ENCODE data around the gene WARS2. TPM values are rescaled to one million over a fixed set of nuclear protein-coding genes. Genes with fewer than 3 reads are reported as not detected.
A peak's percentile ranks its signal among the peaks of the same experiment; 100 is the strongest.
"Not testable (repeated sequence)": the region's sequence is repeated elsewhere in the genome, so short reads cannot be mapped to it uniquely, and the experiment has no call there.

Gene WARS2
- 20.2 and 21.5 TPM in 2 replicates for total RNA-seq

- Mint-ChIP-seq H3K9me3 (no peaks in the 10 kb centered on the region), H3K27ac (no peak within 1 kb of the TSS), H3K36me3 (ENCODE audit: low read depth) (peaks cover 14% of the 10 kb centered on the region), H3K27me3 (no peaks in the 10 kb centered on the region), H3K4me3 (no peak within 1 kb of the TSS), H3K4me1 (peaks cover 26% of the 10 kb centered on the region)
- DNase-seq: peak; percentile 98
- intact Hi-C loops (cut with micrococcal nuclease): loop anchor here (5.0 kb wide), 2 partner anchors 1483 to 1773 kb away; partner anchors contain the start of gene MAN1A2
Observed at GRCh38 chr1:119140177-119141019, at the start of gene WARS2. TSS of gene WARS2 (minus strand) at chr1:119140653. CDS start at chr1:119140644, 9 bp downstream.

GRCh38 chr1:119188926-119189325, 48.5 kb upstream of the WARS2 start:
- intact Hi-C loops (cut with micrococcal nuclease): no loop called here
- no peak for DNase-seq
- no peak overlapping the region for H3K4me3 Mint-ChIP-seq
- no peaks in the 10 kb centered on the region for H3K9me3 Mint-ChIP-seq
- peaks cover 2% of the 10 kb centered on the region for H3K4me1 Mint-ChIP-seq
- no peaks in the 10 kb centered on the region for H3K27me3 Mint-ChIP-seq
- no peak overlapping the region for H3K27ac Mint-ChIP-seq
- peaks cover 10% of the 10 kb centered on the region for H3K36me3 Mint-ChIP-seq (ENCODE audit: low read depth)

- no peak for DNase-seq
- H3K4me3 Mint-ChIP-seq: no peak overlapping the region
- peaks cover 10% of the 10 kb centered on the region for H3K36me3 Mint-ChIP-seq (ENCODE audit: low read depth)
- intact Hi-C loops (cut with micrococcal nuclease): no loop called here
- no peak overlapping the region for H3K27ac Mint-ChIP-seq
- H3K4me1 Mint-ChIP-seq: peaks cover 2% of the 10 kb centered on the region
- H3K9me3 Mint-ChIP-seq: peaks cover 4% of the 10 kb centered on the region
- no peaks in the 10 kb centered on the region for H3K27me3 Mint-ChIP-seq
Observed at GRCh38 chr1:119187416-119187815, 47.0 kb upstream of the WARS2 start.

- H3K36me3 Mint-ChIP-seq (ENCODE audit: low read depth): peaks cover 10% of the 10 kb centered on the region
Observed at GRCh38 chr1:119186471-119186870, 46.0 kb upstream of the WARS2 start.

GRCh38 chr1:119184972-119185371, 44.5 kb upstream of the WARS2 start:
- Mint-ChIP-seq H3K27me3 (no peaks in the 10 kb centered on the region), H3K4me1 (no peaks in the 10 kb centered on the region), H3K9me3 (peaks cover 4% of the 10 kb centered on the region), H3K27ac (no peak overlapping the region), H3K4me3 (no peak overlapping the region), H3K36me3 (ENCODE audit: low read depth) (peaks cover 14% of the 10 kb centered on the region)
- no peak for DNase-seq
- intact Hi-C loops (cut with micrococcal nuclease): no loop called here

More at GRCh38 chr1:119186471-119186870, 46.0 kb upstream of the WARS2 start:
- Mint-ChIP-seq H3K27me3 (no peaks in the 10 kb centered on the region), H3K27ac (no peak overlapping the region), H3K9me3 (peaks cover 4% of the 10 kb centered on the region), H3K4me1 (no peaks in the 10 kb centered on the region), H3K4me3 (no peak overlapping the region)
- intact Hi-C loops (cut with micrococcal nuclease): no loop called here
- DNase-seq: no peak

- DNase-seq: no peak
- Mint-ChIP-seq H3K27me3 (no peaks in the 10 kb centered on the region), H3K4me3 (no peak overlapping the region), H3K27ac (no peak overlapping the region), H3K9me3 (peaks cover 14% of the 10 kb centered on the region), H3K4me1 (no peaks in the 10 kb centered on the region), H3K36me3 (ENCODE audit: low read depth) (peaks cover 30% of the 10 kb centered on the region)
- intact Hi-C loops (cut with micrococcal nuclease): no loop called here
Observed at GRCh38 chr1:119181218-119181617, 40.8 kb upstream of the WARS2 start.

- Mint-ChIP-seq H3K27ac (no peak overlapping the region), H3K4me1 (no peaks in the 10 kb centered on the region)
Observed at GRCh38 chr1:119179051-119179450, 38.6 kb upstream of the WARS2 start.

GRCh38 chr1:119172927-119173326, 32.5 kb upstream of the WARS2 start:
- H3K27me3 Mint-ChIP-seq; intact Hi-C loops (cut with micrococcal nuclease); H3K9me3 Mint-ChIP-seq; H3K4me1 Mint-ChIP-seq; H3K27ac Mint-ChIP-seq; H3K4me3 Mint-ChIP-seq: not testable (repeated sequence)
- peaks cover 31% of the 10 kb centered on the region for H3K36me3 Mint-ChIP-seq (ENCODE audit: low read depth)
- peak; percentile 28 for DNase-seq

More at GRCh38 chr1:119179051-119179450, 38.6 kb upstream of the WARS2 start:
- H3K9me3 Mint-ChIP-seq: peaks cover 14% of the 10 kb centered on the region
- no peaks in the 10 kb centered on the region for H3K27me3 Mint-ChIP-seq
- peak; percentile 34 for DNase-seq
- intact Hi-C loops (cut with micrococcal nuclease): no loop called here
- H3K4me3 Mint-ChIP-seq: no peak overlapping the region
- H3K36me3 Mint-ChIP-seq (ENCODE audit: low read depth): peaks cover 30% of the 10 kb centered on the region

GRCh38 chr1:119171381-119172010, 31.0 kb upstream of the WARS2 start:
- peak; percentile 37 for DNase-seq
- intact Hi-C loops (cut with micrococcal nuclease); H3K27ac Mint-ChIP-seq; H3K4me1 Mint-ChIP-seq; H3K9me3 Mint-ChIP-seq; H3K27me3 Mint-ChIP-seq; H3K4me3 Mint-ChIP-seq: not testable (repeated sequence)
- peaks cover 28% of the 10 kb centered on the region for H3K36me3 Mint-ChIP-seq (ENCODE audit: low read depth)

- H3K27me3 Mint-ChIP-seq: no peaks in the 10 kb centered on the region
- DNase-seq: peak; percentile 17
- H3K27ac Mint-ChIP-seq: no peak overlapping the region
- H3K9me3 Mint-ChIP-seq: peaks cover 3% of the 10 kb centered on the region
- intact Hi-C loops (cut with micrococcal nuclease): no loop called here
- H3K36me3 Mint-ChIP-seq (ENCODE audit: low read depth): peaks cover 45% of the 10 kb centered on the region
- no peaks in the 10 kb centered on the region for H3K4me1 Mint-ChIP-seq
- no peak overlapping the region for H3K4me3 Mint-ChIP-seq
Observed at GRCh38 chr1:119163396-119163795, 22.9 kb upstream of the WARS2 start.

- Mint-ChIP-seq H3K27ac (no peak overlapping the region), H3K4me1 (no peaks in the 10 kb centered on the region), H3K4me3 (no peak overlapping the region), H3K27me3 (no peaks in the 10 kb centered on the region), H3K9me3 (peaks cover 2% of the 10 kb centered on the region), H3K36me3 (ENCODE audit: low read depth) (peaks cover 60% of the 10 kb centered on the region)
- no peak for DNase-seq
- intact Hi-C loops (cut with micrococcal nuclease): no loop called here
Observed at GRCh38 chr1:119160866-119161265, 20.4 kb upstream of the WARS2 start.

- Mint-ChIP-seq H3K4me1 (no peaks in the 10 kb centered on the region), H3K27ac (no peak overlapping the region), H3K9me3 (peaks cover 3% of the 10 kb centered on the region), H3K27me3 (no peaks in the 10 kb centered on the region), H3K4me3 (no peak overlapping the region), H3K36me3 (ENCODE audit: low read depth) (peaks cover 65% of the 10 kb centered on the region)
- intact Hi-C loops (cut with micrococcal nuclease): no loop called here
- DNase-seq: no peak
Observed at GRCh38 chr1:119160409-119160808, 20.0 kb upstream of the WARS2 start.

- Mint-ChIP-seq H3K27ac (no peak overlapping the region), H3K4me3 (no peak overlapping the region), H3K27me3 (no peaks in the 10 kb centered on the region), H3K36me3 (ENCODE audit: low read depth) (peaks cover 68% of the 10 kb centered on the region), H3K4me1 (no peaks in the 10 kb centered on the region), H3K9me3 (peaks cover 3% of the 10 kb centered on the region)
- no peak for DNase-seq
- intact Hi-C loops (cut with micrococcal nuclease): no loop called here
Observed at GRCh38 chr1:119159966-119160365, 19.5 kb upstream of the WARS2 start.

- DNase-seq: no peak
- intact Hi-C loops (cut with micrococcal nuclease): no loop called here
- H3K36me3 Mint-ChIP-seq (ENCODE audit: low read depth): peaks cover 71% of the 10 kb centered on the region
- no peak overlapping the region for H3K4me3 Mint-ChIP-seq
- no peak overlapping the region for H3K27ac Mint-ChIP-seq
- peaks cover 3% of the 10 kb centered on the region for H3K9me3 Mint-ChIP-seq
- no peaks in the 10 kb centered on the region for H3K27me3 Mint-ChIP-seq
- no peaks in the 10 kb centered on the region for H3K4me1 Mint-ChIP-seq
Observed at GRCh38 chr1:119159111-119159510, 18.7 kb upstream of the WARS2 start.

All from activated CD4-positive, alpha-beta T cell treated with anti-CD3 and anti-CD28 coated beads, Interleukin-2, amount 10 ng/mL, durations not matched to agents 24 days and 14 days (primary cell).